Stomach (tissue), 4 donors: ENCODE measurements around the gene CCDC18.

Experiments used
- POLR2AphosphoS5 ChIP-seq, 3 donors: sonication (generic); formaldehyde crosslinking; IDR thresholded peaks; one replicate each; pipeline ENCODE4 v1.6.1; 2016; ENCODE audit warnings: antibody characterized with exemption in 3 of 3
- TF ChIP-seq, protein P1 (sequence below), 7 experiments: fragments of 450-650 bp in 4 of 7; fragments of 200-600 bp in 3 of 7; sonication (generic) in 3 of 7; IDR thresholded peaks; one replicate each; pipeline ENCODE4 v1.5.1; 2016 to 2019; ENCODE audit warnings: antibody characterized with exemption in 7 of 7, control low read depth in 2 of 7, mild to moderate bottlenecking in 1 of 7

DNA sequence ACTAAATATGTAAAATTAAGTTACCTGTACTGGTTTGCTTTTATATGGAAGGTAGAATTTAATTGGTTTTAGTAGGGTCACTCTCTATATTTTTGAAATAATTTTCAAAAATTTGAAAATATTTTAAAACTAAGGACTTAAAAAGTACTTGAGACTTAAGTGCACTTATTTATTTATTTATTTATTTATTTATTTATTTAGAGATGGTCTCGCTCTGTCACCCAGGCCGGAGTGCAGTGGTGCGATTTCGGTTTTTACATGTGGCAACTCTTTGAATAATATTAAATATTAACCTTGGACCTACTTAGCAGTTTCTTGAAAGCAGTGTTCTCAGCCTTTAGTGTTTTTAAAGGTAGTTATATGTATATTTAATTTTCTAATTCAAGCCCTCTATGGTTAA, 36.8 kb upstream of the CCDC18 start:
- TF ChIP-seq, protein P1, sequence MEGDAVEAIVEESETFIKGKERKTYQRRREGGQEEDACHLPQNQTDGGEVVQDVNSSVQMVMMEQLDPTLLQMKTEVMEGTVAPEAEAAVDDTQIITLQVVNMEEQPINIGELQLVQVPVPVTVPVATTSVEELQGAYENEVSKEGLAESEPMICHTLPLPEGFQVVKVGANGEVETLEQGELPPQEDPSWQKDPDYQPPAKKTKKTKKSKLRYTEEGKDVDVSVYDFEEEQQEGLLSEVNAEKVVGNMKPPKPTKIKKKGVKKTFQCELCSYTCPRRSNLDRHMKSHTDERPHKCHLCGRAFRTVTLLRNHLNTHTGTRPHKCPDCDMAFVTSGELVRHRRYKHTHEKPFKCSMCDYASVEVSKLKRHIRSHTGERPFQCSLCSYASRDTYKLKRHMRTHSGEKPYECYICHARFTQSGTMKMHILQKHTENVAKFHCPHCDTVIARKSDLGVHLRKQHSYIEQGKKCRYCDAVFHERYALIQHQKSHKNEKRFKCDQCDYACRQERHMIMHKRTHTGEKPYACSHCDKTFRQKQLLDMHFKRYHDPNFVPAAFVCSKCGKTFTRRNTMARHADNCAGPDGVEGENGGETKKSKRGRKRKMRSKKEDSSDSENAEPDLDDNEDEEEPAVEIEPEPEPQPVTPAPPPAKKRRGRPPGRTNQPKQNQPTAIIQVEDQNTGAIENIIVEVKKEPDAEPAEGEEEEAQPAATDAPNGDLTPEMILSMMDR (IDR thresholded peaks at IDR 0.05) = no peak
- no peak for TF ChIP-seq POLR2AphosphoS5 (IDR thresholded peaks at IDR 0.05)
